Ovary (tissue), 3 donors: Measurements from ENCODE around the gene DOCK11.

Experiments used
- EP300 ChIP-seq: sonication (generic); formaldehyde crosslinking; IDR thresholded peaks from one replicate; pipeline ENCODE4 v1.6.1; 2017; ENCODE audit warnings: antibody characterized with exemption
- TF ChIP-seq, protein P1 (sequence below), 3 donors: fragments of 450-650 bp in 2 of 3; fragments of 200-600 bp in 1 of 3; IDR thresholded peaks; one replicate each; pipeline versions ENCODE4 v1.5.1 to v1.8.0; 2016 to 2022; ENCODE audit warnings: antibody characterized with exemption in 3 of 3, mild to moderate bottlenecking in 1 of 3
- donor health status: DM: no; HTN: no; CAD: no.

DNA sequence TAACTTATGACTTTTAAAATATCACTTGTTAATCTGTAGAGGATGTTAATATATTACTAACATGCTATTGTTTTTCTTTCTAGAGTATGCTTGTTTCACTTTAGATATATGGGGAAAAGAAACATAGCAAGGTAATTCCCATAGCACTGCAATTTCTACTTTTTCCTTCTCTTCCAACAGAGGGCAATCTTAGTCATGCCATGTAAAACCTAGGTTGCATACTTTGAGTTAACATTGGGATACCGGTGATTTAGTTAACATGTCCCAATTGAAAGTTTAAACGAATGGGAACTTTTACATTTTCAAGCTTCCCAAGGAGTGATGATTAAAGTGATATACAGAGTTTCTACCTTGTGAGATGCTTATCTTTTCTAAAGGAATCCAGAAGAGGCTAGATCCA is 142.4 kb downstream of the DOCK11 start:
- TF ChIP-seq, protein P1, sequence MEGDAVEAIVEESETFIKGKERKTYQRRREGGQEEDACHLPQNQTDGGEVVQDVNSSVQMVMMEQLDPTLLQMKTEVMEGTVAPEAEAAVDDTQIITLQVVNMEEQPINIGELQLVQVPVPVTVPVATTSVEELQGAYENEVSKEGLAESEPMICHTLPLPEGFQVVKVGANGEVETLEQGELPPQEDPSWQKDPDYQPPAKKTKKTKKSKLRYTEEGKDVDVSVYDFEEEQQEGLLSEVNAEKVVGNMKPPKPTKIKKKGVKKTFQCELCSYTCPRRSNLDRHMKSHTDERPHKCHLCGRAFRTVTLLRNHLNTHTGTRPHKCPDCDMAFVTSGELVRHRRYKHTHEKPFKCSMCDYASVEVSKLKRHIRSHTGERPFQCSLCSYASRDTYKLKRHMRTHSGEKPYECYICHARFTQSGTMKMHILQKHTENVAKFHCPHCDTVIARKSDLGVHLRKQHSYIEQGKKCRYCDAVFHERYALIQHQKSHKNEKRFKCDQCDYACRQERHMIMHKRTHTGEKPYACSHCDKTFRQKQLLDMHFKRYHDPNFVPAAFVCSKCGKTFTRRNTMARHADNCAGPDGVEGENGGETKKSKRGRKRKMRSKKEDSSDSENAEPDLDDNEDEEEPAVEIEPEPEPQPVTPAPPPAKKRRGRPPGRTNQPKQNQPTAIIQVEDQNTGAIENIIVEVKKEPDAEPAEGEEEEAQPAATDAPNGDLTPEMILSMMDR (IDR thresholded peaks at IDR 0.05): no peak
- TF ChIP-seq EP300: no peak
